ENCODE measurements around the gene PCP2. TPM values are rescaled to one million over a fixed set of nuclear protein-coding genes. Genes with fewer than 3 reads are reported as not detected.

PCP2 gene
- total RNA-seq, 1 experiment from 2014 or later: not detected

GRCh38 chr19:7642295-7643030, 8.9 kb upstream of the PCP2 start:
- ATAC-seq (no peak), DNase-seq (no peak)
- ChIA-PET POLR2A (ENCODE audit: unreplicated experiment) (no interaction called here), CTCF (no interaction called here)
- H3K27me3 ChIP-seq (ENCODE audit: low read length): no peaks in the 10 kb centered on the region
- intact Hi-C loops (cut with micrococcal nuclease): no loop called here
- no peaks in the 10 kb centered on the region for H4K20me1 ChIP-seq (ENCODE audit: low read length)
- H3K27ac ChIP-seq (ENCODE audit: low read length): no peak overlapping the region
- no peaks in the 10 kb centered on the region for H3K9me2 ChIP-seq (replicated peaks; ENCODE audit: low read length)
- H3K4me2 ChIP-seq (ENCODE audit: low read length): no peak overlapping the region
- H3K4me3 ChIP-seq (ENCODE audit: low read length): no peak overlapping the region
- H3F3A ChIP-seq (ENCODE audit: low read length, unreplicated experiment): no peaks in the 10 kb centered on the region
- H3K9me3 ChIP-seq (ENCODE audit: low read length): no peaks in the 10 kb centered on the region
- BruUV-seq (replicated peaks): no TSS peak
- H3K4me1 ChIP-seq (ENCODE audit: insufficient read depth, low read length): no peaks in the 10 kb centered on the region
- H3K36me3 ChIP-seq (ENCODE audit: low read depth, low read length): peaks cover 7% of the 10 kb centered on the region; the same call in 1 of the 2 replicates
- no peak overlapping the region for H3K9ac ChIP-seq (ENCODE audit: low read length)
- H3K79me2 ChIP-seq (ENCODE audit: low read length): peaks cover 19% of the 10 kb centered on the region
- no peak overlapping the region for H2AFZ ChIP-seq (ENCODE audit: low read length)
- no peak for TF ChIP-seq EZH2 (IDR thresholded peaks at IDR 0.05; ENCODE audit: low read length, unreplicated experiment)
- no peak for TF ChIP-seq EZH2phosphoT487 (IDR thresholded peaks at IDR 0.05; ENCODE audit: borderline replicate concordance, low read length)
- TF ChIP-seq CTCF (conservative IDR thresholded peaks at IDR 0.05; ENCODE audit: low read depth, low read length): no peak

GRCh38 chr19:7641290-7642276, 8.1 kb upstream of the PCP2 start:
- H3K4me1 ChIP-seq (ENCODE audit: insufficient read depth, low read length): peaks cover 2% of the 10 kb centered on the region; the same call in 1 of the 2 replicates
- POLR2A ChIA-PET (ENCODE audit: unreplicated experiment): no interaction called here
- no peak overlapping the region for H3K27ac ChIP-seq (ENCODE audit: low read length)
- no peaks in the 10 kb centered on the region for H4K20me1 ChIP-seq (ENCODE audit: low read length)
- ATAC-seq: no peak
- H3K36me3 ChIP-seq (ENCODE audit: low read depth, low read length): peaks cover 5% of the 10 kb centered on the region; the same call in 1 of the 2 replicates
- H3K9me2 ChIP-seq (replicated peaks; ENCODE audit: low read length): no peaks in the 10 kb centered on the region
- intact Hi-C loops (cut with micrococcal nuclease): no loop called here
- no peak for DNase-seq
- no peak overlapping the region for H3K4me2 ChIP-seq (ENCODE audit: low read length)
- no peaks in the 10 kb centered on the region for H3K27me3 ChIP-seq (ENCODE audit: low read length)
- TF ChIP-seq EZH2phosphoT487 (IDR thresholded peaks at IDR 0.05; ENCODE audit: borderline replicate concordance, low read length) (no peak), CTCF (conservative IDR thresholded peaks at IDR 0.05; ENCODE audit: low read depth, low read length) (peak; percentile 38; the same call in 1 of the 2 replicates)
- H3K9ac ChIP-seq (ENCODE audit: low read length): no peak overlapping the region
- H3F3A ChIP-seq (ENCODE audit: low read length, unreplicated experiment): no peaks in the 10 kb centered on the region
- peaks cover 23% of the 10 kb centered on the region for H3K79me2 ChIP-seq (ENCODE audit: low read length)
- no TSS peak for BruUV-seq (replicated peaks)
- no peak overlapping the region for H2AFZ ChIP-seq (ENCODE audit: low read length)
- CTCF ChIA-PET: interaction anchor here (0.5 to 0.6 kb wide), 2 partner anchors 10 to 279 kb away, joined by 3 read pairs; no protein-coding TSS in a partner anchor
- no peak overlapping the region for H3K4me3 ChIP-seq (ENCODE audit: low read length)
- H3K9me3 ChIP-seq (ENCODE audit: low read length): no peaks in the 10 kb centered on the region
